Gastrocnemius medialis (tissue), 4 donors: ENCODE results near the gene DAG1. TPM values are rescaled to one million over a fixed set of nuclear protein-coding genes. Genes with fewer than 3 reads are reported as not detected.

Source experiments
- ATAC-seq, 2 donors: fragments of 150-250 bp; one replicate each; pipeline ENCODE4 v1.9.1; 2016
- DNase-seq, 2 donors: peaks; one replicate each; pipeline ENCODE4 v3.0.0-alpha.2; 2019
- H3K27ac ChIP-seq, 4 donors: fragments of 200-600 bp; sonication (generic); 1 replicate in 1 of 4; 2 replicates in 3 of 4; pipeline ENCODE4 v1.5.1; 2016 to 2018; ENCODE audit warnings: mild to moderate bottlenecking in 2 of 4, moderate library complexity in 1 of 4
- H3K27me3 ChIP-seq, 3 donors: fragments of 200-600 bp; sonication (generic) in 2 of 3; 1 replicate in 1 of 3; 2 replicates in 2 of 3; pipeline versions ENCODE4 v1.5.1 to v1.6.0; 2016 to 2019; ENCODE audit warnings: mild to moderate bottlenecking in 1 of 3, moderate library complexity in 1 of 3
- H3K36me3 ChIP-seq, 2 donors: fragments of 200-600 bp; sonication (generic) in 1 of 2; one replicate each; pipeline ENCODE4 v1.5.1; 2017 to 2018
- H3K4me1 ChIP-seq, 2 donors: fragments of 200-600 bp; sonication (generic) in 1 of 2; one replicate each; pipeline ENCODE4 v1.5.1; 2016 to 2017; ENCODE audit warnings: mild to moderate bottlenecking in 2 of 2
- H3K4me3 ChIP-seq, 4 donors: fragments of 200-600 bp; sonication (generic) in 3 of 4; 1 replicate in 1 of 4; 2 replicates in 3 of 4; pipeline ENCODE4 v1.5.1; 2016 to 2019; ENCODE audit warnings: mild to moderate bottlenecking in 2 of 4
- H3K9me3 ChIP-seq, 3 donors: fragments of 200-600 bp; sonication (generic) in 2 of 3; 1 replicate in 1 of 3; 2 replicates in 2 of 3; pipeline ENCODE4 v1.5.1; 2016 to 2019
- CTCF ChIP-seq, 5 experiments: fragments of 450-650 bp in 3 of 5; fragments of 200-600 bp in 2 of 5; sonication (generic) in 2 of 5; IDR thresholded peaks in 4 of 5; conservative IDR thresholded peaks in 1 of 5; 1 replicate in 4 of 5; 2 replicates in 1 of 5; pipeline ENCODE4 v1.5.1; 2016 to 2019; ENCODE audit warnings: antibody characterized with exemption in 5 of 5, mild to moderate bottlenecking in 3 of 5, moderate library complexity in 3 of 5
- POLR2A ChIP-seq, 2 donors: fragments of 450-650 bp; IDR thresholded peaks; one replicate each; pipeline ENCODE4 v1.6.1; 2017; ENCODE audit warnings: antibody characterized with exemption in 2 of 2, mild to moderate bottlenecking in 2 of 2, moderate library complexity in 2 of 2
- in situ Hi-C, 4 donors: fragments of 200-750 bp; cut with MboI; loops; one replicate each; pipeline versions ENCODE4 v1.15.0 to v1.8.0; 2017; ENCODE audit warnings: low sequenced_read_pairs in 4 of 4
- intact Hi-C: fragments of 100-400 bp; cut with DNase I; formaldehyde crosslinking; loops from one replicate; pipeline ENCODE4 v1.15.1; 2023; ENCODE audit warnings: low total_unique reads
- total RNA-seq, 4 donors: library from RNA; depleted of rRNA; stranded (reverse); fragments of >200 nt; gene quantifications; one replicate each; pipeline versions ENCODE4 v1.1.0 to v1.2.3, GENCODE V29; 2016

Gene DAG1
- total RNA-seq, 4 donors from 2014 or later: 95.0 to 177 (median 109) TPM

- in situ Hi-C loops (loop anchor here (5.0 to 25.0 kb wide), 4 partner anchors 81 to 301 kb away; partner anchors contain the start of gene APEH (in 4 of the 4)), intact Hi-C loops (loop anchor here (5.0 kb wide), 1 partner anchor 79 kb away; no protein-coding TSS in a partner anchor)
- no peak overlapping the region for H3K4me3 ChIP-seq
- no peaks in the 10 kb centered on the region for H3K27me3 ChIP-seq
- peaks cover 38 to 39% of the 10 kb centered on the region in 2 donors for H3K4me1 ChIP-seq
- ATAC-seq (no peak), DNase-seq (peak in 1 of 2 donors; percentile 48)
- no peaks in the 10 kb centered on the region for H3K9me3 ChIP-seq
- no peak for TF ChIP-seq CTCF (IDR thresholded peaks at IDR 0.05 in 4 of 5, conservative IDR thresholded peaks at IDR 0.05 in 1 of 5)
- TF ChIP-seq POLR2A (IDR thresholded peaks at IDR 0.05): no peak
- H3K27ac ChIP-seq: peak overlapping the region; percentile 57 to 68 (median 66)
- peaks cover 0 to 33% of the 10 kb centered on the region in 2 donors for H3K36me3 ChIP-seq
These were observed 66.2 kb downstream of the DAG1 start for GRCh38 chr3:49535971-49536874.

GRCh38 chr3:49536875-49537533 lies 66.9 kb downstream of the DAG1 start:
- peaks cover 38 to 39% of the 10 kb centered on the region in 2 donors for H3K4me1 ChIP-seq
- ATAC-seq (no peak), DNase-seq (no peak)
- H3K9me3 ChIP-seq: no peaks in the 10 kb centered on the region
- TF ChIP-seq CTCF (IDR thresholded peaks at IDR 0.05 in 4 of 5, conservative IDR thresholded peaks at IDR 0.05 in 1 of 5) (no peak), POLR2A (IDR thresholded peaks at IDR 0.05) (no peak)
- in situ Hi-C loops: loop anchor here (5.0 to 25.0 kb wide), 4 partner anchors 82 to 300 kb away; partner anchors contain the start of gene APEH (in 4 of the 4)
- peaks cover 0 to 27% of the 10 kb centered on the region in 2 donors for H3K36me3 ChIP-seq
- H3K27me3 ChIP-seq: no peaks in the 10 kb centered on the region
- peak overlapping the region; percentile 57 to 68 (median 66) for H3K27ac ChIP-seq
- H3K4me3 ChIP-seq: no peak overlapping the region
- intact Hi-C loops: loop anchor here (5.0 kb wide), 1 partner anchor 80 kb away; no protein-coding TSS in a partner anchor

- intact Hi-C loops (loop anchor here (1.0 to 5.0 kb wide), 3 partner anchors 14 to 133 kb away; partner anchors contain the start of gene BSN), in situ Hi-C loops (loop anchor here (5.0 to 25.0 kb wide), 4 partner anchors 85 to 297 kb away; partner anchors contain the start of gene APEH (in 4 of the 4))
- H3K27me3 ChIP-seq: no peaks in the 10 kb centered on the region
- no peaks in the 10 kb centered on the region for H3K9me3 ChIP-seq
- H3K4me1 ChIP-seq: peaks cover 27 to 36% of the 10 kb centered on the region in 2 donors
- H3K36me3 ChIP-seq: no peaks in the 10 kb centered on the region
- peak; percentile 83 to 84 for ATAC-seq
- H3K27ac ChIP-seq: peak overlapping the region; percentile 79 to 93 (median 87)
- TF ChIP-seq POLR2A (IDR thresholded peaks at IDR 0.05) (peak; percentile 53 to 66), CTCF (IDR thresholded peaks at IDR 0.05 in 4 of 5, conservative IDR thresholded peaks at IDR 0.05 in 1 of 5) (peak; percentile 86 to 96 (median 95))
- peak; percentile 82 to 89 for DNase-seq
- H3K4me3 ChIP-seq: peak overlapping the region; percentile 49 to 83 (median 58)
These were observed 69.8 kb downstream of the DAG1 start for GRCh38 chr3:49539659-49540560.

GRCh38 chr3:49552087-49552486 lies 82.0 kb downstream of the DAG1 start:
- H3K4me3 ChIP-seq: no peak overlapping the region
- H3K36me3 ChIP-seq: no peaks in the 10 kb centered on the region
- DNase-seq (no peak), ATAC-seq (no peak)
- H3K27ac ChIP-seq: no peak overlapping the region
- H3K27me3 ChIP-seq: no peaks in the 10 kb centered on the region
- TF ChIP-seq POLR2A (IDR thresholded peaks at IDR 0.05): no peak
- in situ Hi-C loops: no loop called here
- peaks cover 14 to 15% of the 10 kb centered on the region in 2 donors for H3K4me1 ChIP-seq
- intact Hi-C loops: no loop called here
- H3K9me3 ChIP-seq: no peaks in the 10 kb centered on the region
